HCEC 1CT (cell line): ENCODE results near the gene EMCN.
"Not testable (repeated sequence)": the region's sequence is repeated elsewhere in the genome, so short reads cannot be mapped to it uniquely, and the experiment has no call there.

ENCODE experiments used
- DNase-seq: peaks from one replicate; pipeline ENCODE4 v3.0.0-alpha.2; 2017

Gene EMCN

GRCh38 chr4:100369871-100370270 is 148.0 kb downstream of the EMCN start:
- DNase-seq = no peak

- DNase-seq = no peak
These were observed 150.4 kb downstream of the EMCN start for GRCh38 chr4:100367451-100367850.

GRCh38 chr4:100366213-100366612 is 151.6 kb downstream of the EMCN start:
- DNase-seq = no peak

GRCh38 chr4:100362366-100362765 is 155.5 kb downstream of the EMCN start:
- DNase-seq = peak; percentile 3

GRCh38 chr4:100361336-100361735 is 156.5 kb downstream of the EMCN start:
- DNase-seq = no peak

- DNase-seq = no peak
These were observed 157.6 kb downstream of the EMCN start for GRCh38 chr4:100360211-100360610.

- DNase-seq = no peak
These were observed 158.4 kb downstream of the EMCN start for GRCh38 chr4:100359441-100359840.

- DNase-seq = no peak
These were observed 160.3 kb downstream of the EMCN start for GRCh38 chr4:100357542-100357941.

- DNase-seq = no peak
These were observed 161.7 kb downstream of the EMCN start for GRCh38 chr4:100356172-100356571.

- not testable (repeated sequence) for DNase-seq
These were observed 165.5 kb downstream of the EMCN start for GRCh38 chr4:100352352-100352751.

GRCh38 chr4:100348473-100348872 is 169.3 kb downstream of the EMCN start:
- peak; percentile 69 for DNase-seq

- DNase-seq = no peak
These were observed 170.6 kb downstream of the EMCN start for GRCh38 chr4:100347241-100347640.

- no peak for DNase-seq
These were observed 172.2 kb downstream of the EMCN start for GRCh38 chr4:100345585-100345984.
